HCT116 (cell line): ENCODE measurements around the gene FGF19.

Experiments used
- TF ChIP-seq, protein P1 (sequence below): IDR thresholded peaks from 2 replicates; pipeline ENCODE4 v1.6.1; 2011; ENCODE audit warnings: mild to moderate bottlenecking, low read length, moderate library complexity; ENCODE audit not compliant: insufficient replicate concordance; ENCODE audit errors: extremely low read depth
- TF ChIP-seq, protein P2 (sequence below), 3 experiments: fragments of 200-600 bp in 1 of 3; sonication (generic) in 1 of 3; IDR thresholded peaks in 2 of 3; conservative IDR thresholded peaks in 1 of 3; 2 replicates each; pipeline ENCODE4 v1.5.1; 2012 to 2017; ENCODE audit warnings: low read depth in 2 of 3, low read length in 2 of 3, antibody characterized with exemption in 1 of 3, borderline replicate concordance in 1 of 3, control low read depth in 1 of 3, mild to moderate bottlenecking in 1 of 3, mixed read lengths in 1 of 3, mixed run types in 1 of 3, moderate library complexity in 1 of 3; ENCODE audit not compliant: insufficient read depth in 1 of 3

- TF ChIP-seq, protein P1, sequence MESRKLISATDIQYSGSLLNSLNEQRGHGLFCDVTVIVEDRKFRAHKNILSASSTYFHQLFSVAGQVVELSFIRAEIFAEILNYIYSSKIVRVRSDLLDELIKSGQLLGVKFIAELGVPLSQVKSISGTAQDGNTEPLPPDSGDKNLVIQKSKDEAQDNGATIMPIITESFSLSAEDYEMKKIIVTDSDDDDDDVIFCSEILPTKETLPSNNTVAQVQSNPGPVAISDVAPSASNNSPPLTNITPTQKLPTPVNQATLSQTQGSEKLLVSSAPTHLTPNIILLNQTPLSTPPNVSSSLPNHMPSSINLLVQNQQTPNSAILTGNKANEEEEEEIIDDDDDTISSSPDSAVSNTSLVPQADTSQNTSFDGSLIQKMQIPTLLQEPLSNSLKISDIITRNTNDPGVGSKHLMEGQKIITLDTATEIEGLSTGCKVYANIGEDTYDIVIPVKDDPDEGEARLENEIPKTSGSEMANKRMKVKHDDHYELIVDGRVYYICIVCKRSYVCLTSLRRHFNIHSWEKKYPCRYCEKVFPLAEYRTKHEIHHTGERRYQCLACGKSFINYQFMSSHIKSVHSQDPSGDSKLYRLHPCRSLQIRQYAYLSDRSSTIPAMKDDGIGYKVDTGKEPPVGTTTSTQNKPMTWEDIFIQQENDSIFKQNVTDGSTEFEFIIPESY: no peak
- TF ChIP-seq, protein P2, sequence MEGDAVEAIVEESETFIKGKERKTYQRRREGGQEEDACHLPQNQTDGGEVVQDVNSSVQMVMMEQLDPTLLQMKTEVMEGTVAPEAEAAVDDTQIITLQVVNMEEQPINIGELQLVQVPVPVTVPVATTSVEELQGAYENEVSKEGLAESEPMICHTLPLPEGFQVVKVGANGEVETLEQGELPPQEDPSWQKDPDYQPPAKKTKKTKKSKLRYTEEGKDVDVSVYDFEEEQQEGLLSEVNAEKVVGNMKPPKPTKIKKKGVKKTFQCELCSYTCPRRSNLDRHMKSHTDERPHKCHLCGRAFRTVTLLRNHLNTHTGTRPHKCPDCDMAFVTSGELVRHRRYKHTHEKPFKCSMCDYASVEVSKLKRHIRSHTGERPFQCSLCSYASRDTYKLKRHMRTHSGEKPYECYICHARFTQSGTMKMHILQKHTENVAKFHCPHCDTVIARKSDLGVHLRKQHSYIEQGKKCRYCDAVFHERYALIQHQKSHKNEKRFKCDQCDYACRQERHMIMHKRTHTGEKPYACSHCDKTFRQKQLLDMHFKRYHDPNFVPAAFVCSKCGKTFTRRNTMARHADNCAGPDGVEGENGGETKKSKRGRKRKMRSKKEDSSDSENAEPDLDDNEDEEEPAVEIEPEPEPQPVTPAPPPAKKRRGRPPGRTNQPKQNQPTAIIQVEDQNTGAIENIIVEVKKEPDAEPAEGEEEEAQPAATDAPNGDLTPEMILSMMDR (IDR thresholded peaks at IDR 0.05 in 2 of 3, conservative IDR thresholded peaks at IDR 0.05 in 1 of 3; ENCODE audit: borderline replicate concordance in 1 of 3, insufficient read depth in 1 of 3, low read depth in 2 of 3, low read length in 2 of 3): no peak
Observed at GRCh38 chr11:69691463-69691862, 12.4 kb downstream of the FGF19 start.
